Measurements from ENCODE around the gene ETV3L. TPM values are rescaled to one million over a fixed set of nuclear protein-coding genes. Genes with fewer than 3 reads are reported as not detected.

ETV3L gene
- not detected for total RNA-seq
- not detected for total RNA-seq (2013)

DNA sequence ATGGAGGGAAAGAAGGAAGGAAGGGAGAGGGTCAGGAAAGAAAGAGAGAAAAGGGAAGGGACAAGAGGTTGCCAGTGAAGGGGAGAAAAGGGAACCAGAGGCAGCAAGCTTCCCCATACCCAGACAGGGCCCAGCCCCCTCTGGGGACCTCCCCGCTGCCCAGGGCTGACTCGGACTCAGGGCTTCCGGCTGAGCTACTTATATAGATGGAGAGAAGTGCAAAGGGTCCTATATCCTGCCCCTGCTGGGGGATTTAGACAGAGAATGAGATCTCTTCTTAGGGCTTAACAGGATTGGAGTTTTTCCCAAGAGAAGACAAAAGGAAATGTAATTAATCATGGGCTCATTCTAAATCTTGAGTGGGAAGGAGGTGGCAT, at the start of gene ETV3L:
Gene ETV3L, minus strand, starts transcription at position 176 of the 377 bp plus-strand sequence. CDS start 285 bp downstream, outside the sequence.
- H3K27ac ChIP-seq (ENCODE audit: low read length), result no peak within 1 kb of the TSS
- H3K36me3 ChIP-seq (ENCODE audit: control insufficient read depth, insufficient read depth, low read length), result no peaks in the 10 kb centered on the region
- no peak within 1 kb of the TSS for H3K27ac Mint-ChIP-seq
- no peaks in the 10 kb centered on the region for H3K27me3 ChIP-seq (ENCODE audit: control insufficient read depth, insufficient read depth, low read length)
- H3K9me3 Mint-ChIP-seq, result no peaks in the 10 kb centered on the region
- peaks cover 3% of the 10 kb centered on the region for H3K4me1 ChIP-seq (ENCODE audit: control insufficient read depth, insufficient read depth, low read length)
- H3K4me3 ChIP-seq (ENCODE audit: low read length), result no peak within 1 kb of the TSS
- intact Hi-C loops (cut with micrococcal nuclease), result no loop called here
- ATAC-seq (no peak), DNase-seq (no peak)
- H3K9me3 ChIP-seq (ENCODE audit: control insufficient read depth, insufficient read depth, low read length), result no peaks in the 10 kb centered on the region
- TF ChIP-seq, protein P1, sequence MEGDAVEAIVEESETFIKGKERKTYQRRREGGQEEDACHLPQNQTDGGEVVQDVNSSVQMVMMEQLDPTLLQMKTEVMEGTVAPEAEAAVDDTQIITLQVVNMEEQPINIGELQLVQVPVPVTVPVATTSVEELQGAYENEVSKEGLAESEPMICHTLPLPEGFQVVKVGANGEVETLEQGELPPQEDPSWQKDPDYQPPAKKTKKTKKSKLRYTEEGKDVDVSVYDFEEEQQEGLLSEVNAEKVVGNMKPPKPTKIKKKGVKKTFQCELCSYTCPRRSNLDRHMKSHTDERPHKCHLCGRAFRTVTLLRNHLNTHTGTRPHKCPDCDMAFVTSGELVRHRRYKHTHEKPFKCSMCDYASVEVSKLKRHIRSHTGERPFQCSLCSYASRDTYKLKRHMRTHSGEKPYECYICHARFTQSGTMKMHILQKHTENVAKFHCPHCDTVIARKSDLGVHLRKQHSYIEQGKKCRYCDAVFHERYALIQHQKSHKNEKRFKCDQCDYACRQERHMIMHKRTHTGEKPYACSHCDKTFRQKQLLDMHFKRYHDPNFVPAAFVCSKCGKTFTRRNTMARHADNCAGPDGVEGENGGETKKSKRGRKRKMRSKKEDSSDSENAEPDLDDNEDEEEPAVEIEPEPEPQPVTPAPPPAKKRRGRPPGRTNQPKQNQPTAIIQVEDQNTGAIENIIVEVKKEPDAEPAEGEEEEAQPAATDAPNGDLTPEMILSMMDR (IDR thresholded peaks at IDR 0.05), result no peak
- H3K4me3 Mint-ChIP-seq, result no peak within 1 kb of the TSS
- no peaks in the 10 kb centered on the region for H3K36me3 Mint-ChIP-seq
- WGBS (ENCODE audit: insufficient coverage), result 60% methylated on average over 1 of the region's 3 CpGs
- H3K27me3 Mint-ChIP-seq (ENCODE audit: low read depth in 2 of 2), result peaks cover 7 to 13% of the 10 kb centered on the region in 2 donors
- H3K4me1 Mint-ChIP-seq, result no peaks in the 10 kb centered on the region

GRCh38 chr1:157147906-157148700, 48.5 kb upstream of the ETV3L start:
- H3K4me1 Mint-ChIP-seq, result no peaks in the 10 kb centered on the region
- H3K4me3 Mint-ChIP-seq, result no peak overlapping the region
- Histone ChIP-seq H3K9me3 (ENCODE audit: control insufficient read depth, insufficient read depth, low read length) (no peaks in the 10 kb centered on the region), H3K4me3 (ENCODE audit: low read length) (no peak overlapping the region), H3K36me3 (ENCODE audit: control insufficient read depth, insufficient read depth, low read length) (no peaks in the 10 kb centered on the region), H3K27ac (ENCODE audit: low read length) (no peak overlapping the region), H3K4me1 (ENCODE audit: control insufficient read depth, insufficient read depth, low read length) (no peaks in the 10 kb centered on the region), H3K27me3 (ENCODE audit: control insufficient read depth, insufficient read depth, low read length) (no peaks in the 10 kb centered on the region)
- H3K27ac Mint-ChIP-seq, result no peak overlapping the region
- intact Hi-C loops (cut with micrococcal nuclease), result no loop called here
- no peaks in the 10 kb centered on the region for H3K36me3 Mint-ChIP-seq
- TF ChIP-seq, protein P1 (IDR thresholded peaks at IDR 0.05), result no peak
- 63% methylated on average over 10 of the region's 10 CpGs for WGBS (ENCODE audit: insufficient coverage)
- DNase-seq (no peak), ATAC-seq (no peak)
- no peaks in the 10 kb centered on the region for H3K9me3 Mint-ChIP-seq
- no peaks in the 10 kb centered on the region for H3K27me3 Mint-ChIP-seq (ENCODE audit: low read depth in 2 of 2)

- no peak overlapping the region for H3K4me3 Mint-ChIP-seq
- no peaks in the 10 kb centered on the region for H3K4me1 ChIP-seq (ENCODE audit: control insufficient read depth, insufficient read depth, low read length)
- no peak overlapping the region for H3K27ac ChIP-seq (ENCODE audit: low read length)
- no peak overlapping the region for H3K4me3 ChIP-seq (ENCODE audit: low read length)
- no peak for DNase-seq
- H3K27me3 ChIP-seq (ENCODE audit: control insufficient read depth, insufficient read depth, low read length), result no peaks in the 10 kb centered on the region
- ATAC-seq, result no peak
- H3K9me3 ChIP-seq (ENCODE audit: control insufficient read depth, insufficient read depth, low read length), result no peaks in the 10 kb centered on the region
- H3K36me3 ChIP-seq (ENCODE audit: control insufficient read depth, insufficient read depth, low read length), result no peaks in the 10 kb centered on the region
- no peaks in the 10 kb centered on the region for H3K9me3 Mint-ChIP-seq
- intact Hi-C loops (cut with micrococcal nuclease), result no loop called here
- H3K27me3 Mint-ChIP-seq (ENCODE audit: low read depth in 2 of 2), result no peaks in the 10 kb centered on the region
- H3K36me3 Mint-ChIP-seq, result no peaks in the 10 kb centered on the region
- 100% methylated on average over 1 of the region's 1 CpG for WGBS (ENCODE audit: insufficient coverage)
- H3K27ac Mint-ChIP-seq, result no peak overlapping the region
- TF ChIP-seq, protein P1 (IDR thresholded peaks at IDR 0.05), result no peak
- H3K4me1 Mint-ChIP-seq, result no peaks in the 10 kb centered on the region
Observed at GRCh38 chr1:157147037-157147436, 47.4 kb upstream of the ETV3L start.

DNA sequence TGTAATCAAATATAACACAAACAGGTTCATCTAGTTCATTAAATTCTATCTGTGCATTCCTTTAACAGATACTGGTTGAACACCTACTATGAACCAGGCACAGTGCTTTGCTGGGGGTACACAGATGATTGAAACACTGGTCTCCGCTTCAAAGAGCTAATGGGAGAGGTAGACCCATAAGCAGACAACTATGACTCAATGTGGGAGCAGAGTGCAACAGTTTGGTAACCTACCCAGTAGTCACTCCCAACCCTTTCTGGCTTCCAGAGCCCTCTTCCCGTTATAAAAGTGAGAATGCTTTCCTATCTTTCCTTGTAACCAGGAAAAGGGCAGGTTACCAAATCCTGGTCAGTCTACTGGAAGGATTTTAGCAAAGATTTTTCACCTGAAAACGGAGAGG, 46.6 kb upstream of the ETV3L start:
- intact Hi-C loops (cut with micrococcal nuclease), result no loop called here
- WGBS (ENCODE audit: insufficient coverage), result 78% methylated on average over 2 of the region's 3 CpGs
- Mint-ChIP-seq H3K27me3 (ENCODE audit: low read depth in 2 of 2) (no peaks in the 10 kb centered on the region), H3K36me3 (no peaks in the 10 kb centered on the region), H3K27ac (no peak overlapping the region), H3K4me1 (no peaks in the 10 kb centered on the region), H3K9me3 (no peaks in the 10 kb centered on the region), H3K4me3 (no peak overlapping the region)
- Histone ChIP-seq H3K4me3 (ENCODE audit: low read length) (no peak overlapping the region), H3K27me3 (ENCODE audit: control insufficient read depth, insufficient read depth, low read length) (no peaks in the 10 kb centered on the region), H3K4me1 (ENCODE audit: control insufficient read depth, insufficient read depth, low read length) (no peaks in the 10 kb centered on the region), H3K36me3 (ENCODE audit: control insufficient read depth, insufficient read depth, low read length) (no peaks in the 10 kb centered on the region), H3K27ac (ENCODE audit: low read length) (no peak overlapping the region), H3K9me3 (ENCODE audit: control insufficient read depth, insufficient read depth, low read length) (no peaks in the 10 kb centered on the region)
- TF ChIP-seq, protein P1 (IDR thresholded peaks at IDR 0.05), result no peak
- DNase-seq, result no peak
- ATAC-seq, result no peak
